ENCODE measurements around the gene CAMK4.

- TF ChIP-seq CTCF (IDR thresholded peaks at IDR 0.05) = no peak
- no peak for TF ChIP-seq POLR2AphosphoS5 (IDR thresholded peaks at IDR 0.05)
- no peak for TF ChIP-seq EP300 (IDR thresholded peaks at IDR 0.05; ENCODE audit: low read depth)
These were observed 296.7 kb downstream of the CAMK4 start for GRCh38 chr5:111520908-111521307.

Measured in transverse colon (tissue), 4 donors.